Islet of Langerhans (tissue), 1 donor: Measurements from ENCODE around the gene FAM50B.

Source experiments
- FAIRE-seq: peaks from one replicate; lab custom pipeline; 2011; peaks lifted over from hg19 to GRCh38; lab: Jason Lieb, UNC

Gene FAM50B

GRCh38 chr6:3895312-3895653 is 46.1 kb downstream of the FAM50B start:
- FAIRE-seq = no peak

- no peak for FAIRE-seq
Observed at GRCh38 chr6:3895805-3896204, 46.6 kb downstream of the FAM50B start.

DNA sequence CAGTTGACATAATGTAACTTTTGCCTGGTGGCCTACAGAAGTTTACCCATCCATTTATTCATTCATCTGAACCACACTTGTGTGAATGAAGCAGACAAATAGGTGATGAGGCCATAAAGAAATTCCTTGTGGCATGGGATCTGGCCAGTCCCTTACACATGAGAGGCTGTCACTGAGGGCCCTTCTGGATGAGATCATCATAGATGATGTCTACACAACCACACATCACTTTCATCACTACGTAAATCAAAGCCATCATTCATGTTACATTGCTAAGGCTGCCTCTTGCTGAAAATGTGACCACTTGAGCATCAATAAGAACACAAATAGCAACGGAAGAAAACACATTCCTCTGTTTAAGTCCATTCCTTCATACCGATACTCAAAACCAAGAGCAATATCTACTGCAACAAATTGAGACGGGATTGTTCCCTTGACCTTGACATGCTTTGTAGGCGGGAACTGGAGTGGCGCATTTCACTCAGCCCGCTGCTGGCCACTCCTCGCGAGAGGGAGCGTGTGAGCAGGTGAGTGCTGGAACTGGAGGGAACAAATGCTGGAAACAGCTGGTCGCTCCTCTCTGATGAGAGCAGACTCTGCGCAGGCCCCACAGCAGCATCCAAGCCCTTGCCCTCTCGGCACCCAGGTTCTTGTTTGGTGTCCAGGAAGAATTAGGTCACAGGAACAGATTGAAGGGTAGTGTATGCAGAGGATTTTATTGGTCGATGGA is 49.3 kb downstream of the FAM50B start:
- no peak for FAIRE-seq

- FAIRE-seq = no peak
Observed at GRCh38 chr6:3899061-3899460, 49.9 kb downstream of the FAM50B start.

DNA sequence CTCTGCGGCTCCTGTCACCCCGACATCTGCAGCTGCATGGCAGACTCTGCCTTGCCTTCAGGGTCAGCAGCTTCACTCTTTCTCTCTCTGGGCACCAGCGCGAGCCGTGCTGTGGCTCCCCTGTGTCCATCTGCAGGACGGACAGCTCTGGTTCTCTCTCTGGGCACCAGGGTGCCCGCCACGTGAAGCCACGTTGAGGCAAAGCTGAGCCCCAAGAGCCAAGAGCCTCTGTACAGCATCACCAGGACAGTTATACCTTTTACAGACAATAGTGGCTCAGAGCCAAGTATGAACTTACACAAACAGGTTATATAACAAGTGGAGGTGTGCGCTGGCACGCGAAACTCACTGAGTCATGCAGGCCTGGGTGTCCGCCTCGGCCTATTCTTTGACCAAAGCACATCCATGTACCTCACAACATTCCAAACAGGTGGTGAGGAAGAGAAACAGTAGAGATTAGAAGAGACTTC is 50.8 kb downstream of the FAM50B start:
- FAIRE-seq = no peak
